Epithelial cell of esophagus (primary cell): ENCODE results near the gene MYD88.

Experiments
- DNase-seq: peaks from one replicate; pipeline ENCODE4 v3.0.0; 2010; ENCODE audit warnings: low read depth
- H3K4me3 ChIP-seq: 2 replicates; pipeline ENCODE4 v1.5.1; 2011; ENCODE audit warnings: mild to moderate bottlenecking, low read length, control low read depth
- CTCF ChIP-seq: IDR thresholded peaks from 2 replicates; pipeline ENCODE4 v1.5.1; 2011; ENCODE audit warnings: low read depth, mild to moderate bottlenecking, low read length, control low read depth, inconsistent platforms; ENCODE audit not compliant: insufficient read depth; ENCODE audit errors: missing control alignments

Gene MYD88

GRCh38 chr3:38108649-38109579 is 29.5 kb upstream of the MYD88 start:
- DNase-seq, result no peak
- H3K4me3 ChIP-seq, result no peak overlapping the region
- no peak for TF ChIP-seq CTCF

- no peak for DNase-seq
- TF ChIP-seq CTCF, result no peak
- no peak overlapping the region for H3K4me3 ChIP-seq
Measured at GRCh38 chr3:38109580-38110313, 28.7 kb upstream of the MYD88 start.

- no peak overlapping the region for H3K4me3 ChIP-seq
- no peak for TF ChIP-seq CTCF
- no peak for DNase-seq
Measured at GRCh38 chr3:38110314-38111050, 28.0 kb upstream of the MYD88 start.

GRCh38 chr3:38111201-38111600 is 27.3 kb upstream of the MYD88 start:
- TF ChIP-seq CTCF, result no peak
- no peak overlapping the region for H3K4me3 ChIP-seq
- DNase-seq, result no peak

- no peak for TF ChIP-seq CTCF
- H3K4me3 ChIP-seq, result no peak overlapping the region
- DNase-seq, result no peak
Measured at GRCh38 chr3:38111696-38112377, 26.6 kb upstream of the MYD88 start.

GRCh38 chr3:38112378-38112761 is 26.1 kb upstream of the MYD88 start:
- TF ChIP-seq CTCF, result no peak
- no peak overlapping the region for H3K4me3 ChIP-seq
- no peak for DNase-seq
